Neuronal stem cell (in vitro differentiated cells): Measurements from ENCODE around the gene PRKACG.

ENCODE experiments used
- DNase-seq: peaks from one replicate; pipeline ENCODE4 v3.0.0-alpha.2; 2013; ENCODE audit warnings: low spot score
- H2AFZ ChIP-seq: one replicate; pipeline ENCODE4 v1.6.1; 2013; ENCODE audit warnings: mild to moderate bottlenecking, low read length, inconsistent platforms
- H2AK5ac ChIP-seq: 2 replicates; pipeline ENCODE4 v1.6.1; 2013; ENCODE audit warnings: low read depth, mild to moderate bottlenecking, inconsistent platforms, low read length, moderate library complexity, mixed read lengths
- H2BK120ac ChIP-seq: 2 replicates; pipeline ENCODE4 v1.6.1; 2013; ENCODE audit warnings: low read depth, mild to moderate bottlenecking, inconsistent platforms, low read length, moderate library complexity, mixed read lengths
- H2BK12ac ChIP-seq: one replicate; pipeline ENCODE4 v1.6.1; 2013; ENCODE audit warnings: low read length, inconsistent platforms
- H2BK15ac ChIP-seq: 2 replicates; pipeline ENCODE4 v1.6.1; 2013; ENCODE audit warnings: mild to moderate bottlenecking, low read length, inconsistent platforms, mixed read lengths
- H2BK5ac ChIP-seq: one replicate; pipeline ENCODE4 v1.6.1; 2013; ENCODE audit warnings: inconsistent platforms, mild to moderate bottlenecking, low read length, moderate library complexity
- H3K14ac ChIP-seq: one replicate; pipeline ENCODE4 v1.6.1; 2013; ENCODE audit warnings: low read length, inconsistent platforms
- H3K18ac ChIP-seq: 2 replicates; pipeline ENCODE4 v1.6.1; 2013; ENCODE audit warnings: low read length, inconsistent platforms
- H3K23ac ChIP-seq: 2 replicates; pipeline ENCODE4 v1.6.1; 2013; ENCODE audit warnings: low read depth, mild to moderate bottlenecking, mixed read lengths, low read length, inconsistent platforms; ENCODE audit not compliant: poor library complexity
- H3K27ac ChIP-seq: replicated peaks from 3 replicates; pipeline ENCODE4 v1.5.1; 2013; ENCODE audit warnings: low read length, inconsistent platforms
- H3K27me3 ChIP-seq, 3 experiments: 2 replicates each; pipeline ENCODE4 v1.6.1; 2013; ENCODE audit warnings: low read length in 3 of 3, mild to moderate bottlenecking in 2 of 3, inconsistent platforms in 1 of 3, low read depth in 1 of 3, mixed read lengths in 1 of 3, moderate library complexity in 1 of 3; ENCODE audit not compliant: control insufficient read depth in 3 of 3, insufficient read depth in 3 of 3
- H3K36me3 ChIP-seq, 2 donors: replicated peaks in 1 of 2; 2 replicates each; pipeline ENCODE4 v1.6.1; 2013; ENCODE audit warnings: low read length in 2 of 2; ENCODE audit not compliant: control insufficient read depth in 2 of 2, insufficient read depth in 2 of 2
- H3K4ac ChIP-seq: 2 replicates; pipeline ENCODE4 v1.6.1; 2013; ENCODE audit warnings: inconsistent platforms, mild to moderate bottlenecking, low read length, moderate library complexity
- H3K4me1 ChIP-seq, 2 donors: 1 replicate in 1 of 2; 2 replicates in 1 of 2; pipeline ENCODE4 v1.6.1; 2013; ENCODE audit warnings: low read length in 2 of 2, low read depth in 1 of 2; ENCODE audit not compliant: control insufficient read depth in 2 of 2, insufficient read depth in 1 of 2
- H3K4me2 ChIP-seq: one replicate; pipeline ENCODE4 v1.6.1; 2013; ENCODE audit warnings: mild to moderate bottlenecking, low read length, inconsistent platforms; ENCODE audit not compliant: insufficient read depth, poor library complexity, severe bottlenecking
- H3K4me3 ChIP-seq, 2 donors: 2 replicates each; pipeline ENCODE4 v1.5.1; 2013; ENCODE audit warnings: low read length in 2 of 2, mild to moderate bottlenecking in 2 of 2, inconsistent platforms in 1 of 2, moderate library complexity in 1 of 2
- H3K79me1 ChIP-seq: one replicate; pipeline ENCODE4 v1.6.1; 2013; ENCODE audit warnings: low read depth, mild to moderate bottlenecking, inconsistent platforms, low read length, moderate library complexity
- H3K9ac ChIP-seq: one replicate; pipeline ENCODE4 v1.6.1; 2013; ENCODE audit warnings: mild to moderate bottlenecking, low read depth, low read length, inconsistent platforms; ENCODE audit not compliant: poor library complexity
- H3K9me3 ChIP-seq, 2 donors: replicated peaks in 1 of 2; 2 replicates each; pipeline versions ENCODE3 to v1.6.1; 2013; ENCODE audit warnings: low read length in 2 of 2, mild to moderate bottlenecking in 2 of 2, inconsistent platforms in 1 of 2, low read depth in 1 of 2, mixed read lengths in 1 of 2, moderate library complexity in 1 of 2; ENCODE audit not compliant: control insufficient read depth in 2 of 2, insufficient read depth in 1 of 2
- H4K8ac ChIP-seq: one replicate; pipeline ENCODE4 v1.6.1; 2013; ENCODE audit warnings: low read depth, mild to moderate bottlenecking, inconsistent platforms, low read length, moderate library complexity
- H4K91ac ChIP-seq: one replicate; pipeline ENCODE4 v1.6.1; 2013; ENCODE audit warnings: low read length, low read depth, mild to moderate bottlenecking, inconsistent platforms; ENCODE audit not compliant: poor library complexity
- WGBS, 2 donors: extraction: QIAGEN DNeasy Blood & Tissue Kit; methylation state at CpG; one replicate each; pipeline ENCODE4 v1.1.7; 2013; ENCODE audit warnings: missing lambda C conversion rate in 2 of 2, mixed read lengths in 1 of 2; ENCODE audit not compliant: insufficient read length in 2 of 2, insufficient replicate concordance in 1 of 2; ENCODE audit errors: extremely low coverage in 2 of 2; 5-methylcytosine and 5-hydroxymethylcytosine counted together

The PRKACG gene

GRCh38 chr9:69034071-69034470 is 20.2 kb upstream of the PRKACG start:
- Histone ChIP-seq H2BK15ac (no peak overlapping the region), H3K27ac (no peak overlapping the region), H4K8ac (no peak overlapping the region), H2AK5ac (no peak overlapping the region), H3K9me3 (peaks cover 2 to 8% of the 10 kb centered on the region in 2 donors), H2BK120ac (no peak overlapping the region), H3K79me1 (peaks cover 6% of the 10 kb centered on the region), H3K27me3 (peaks cover 0 to 2% (median 0%) of the 10 kb centered on the region in 3 experiments), H3K4me1 (peaks cover 0 to 5% of the 10 kb centered on the region in 2 donors), H3K36me3 (no peaks in the 10 kb centered on the region), H2BK5ac (no peak overlapping the region), H3K4me3 (no peak overlapping the region), H3K4ac (no peak overlapping the region), H2AFZ (no peak overlapping the region), H3K4me2 (no peak overlapping the region), H3K18ac (no peak overlapping the region), H3K14ac (no peak overlapping the region), H2BK12ac (no peak overlapping the region), H3K9ac (no peak overlapping the region), H4K91ac (no peak overlapping the region), H3K23ac (no peak overlapping the region)
- no CpG with 5 or more reads among the region's 2 CpGs for WGBS, 2 donors
- no peak for DNase-seq

- Histone ChIP-seq H3K23ac (no peak overlapping the region), H4K8ac (no peak overlapping the region), H2AFZ (no peak overlapping the region), H3K36me3 (no peaks in the 10 kb centered on the region), H4K91ac (no peak overlapping the region), H3K18ac (no peak overlapping the region), H3K4me1 (no peaks in the 10 kb centered on the region), H3K27me3 (peaks cover 0 to 2% (median 0%) of the 10 kb centered on the region in 3 experiments), H3K4me3 (no peak overlapping the region), H3K4me2 (no peak overlapping the region), H3K9ac (no peak overlapping the region), H3K79me1 (no peaks in the 10 kb centered on the region), H2BK5ac (no peak overlapping the region), H2AK5ac (no peak overlapping the region), H2BK12ac (no peak overlapping the region), H3K4ac (no peak overlapping the region), H3K27ac (no peak overlapping the region), H3K9me3 (peaks cover 2 to 8% of the 10 kb centered on the region in 2 donors), H2BK15ac (no peak overlapping the region), H2BK120ac (no peak overlapping the region), H3K14ac (no peak overlapping the region)
- no CpG with 5 or more reads among the region's 1 CpG for WGBS, 2 donors
- DNase-seq: no peak
Measured at GRCh38 chr9:69030851-69031645, 17.1 kb upstream of the PRKACG start.

GRCh38 chr9:69029535-69029934 is 15.6 kb upstream of the PRKACG start:
- Histone ChIP-seq H2AFZ (no peak overlapping the region), H3K9me3 (peaks cover 2 to 8% of the 10 kb centered on the region in 2 donors), H3K27ac (no peak overlapping the region), H3K79me1 (no peaks in the 10 kb centered on the region), H3K4ac (no peak overlapping the region), H3K4me3 (no peak overlapping the region), H3K27me3 (peaks cover 0 to 2% (median 0%) of the 10 kb centered on the region in 3 experiments), H3K23ac (no peak overlapping the region), H2AK5ac (no peak overlapping the region), H2BK15ac (no peak overlapping the region), H2BK120ac (no peak overlapping the region), H3K4me2 (no peak overlapping the region), H2BK5ac (no peak overlapping the region), H4K91ac (no peak overlapping the region), H3K18ac (no peak overlapping the region), H3K9ac (no peak overlapping the region), H3K4me1 (no peaks in the 10 kb centered on the region), H3K36me3 (no peaks in the 10 kb centered on the region), H4K8ac (no peak overlapping the region), H2BK12ac (no peak overlapping the region), H3K14ac (no peak overlapping the region)
- no peak for DNase-seq

GRCh38 chr9:69028754-69029153 is 14.8 kb upstream of the PRKACG start:
- Histone ChIP-seq H2BK15ac (no peak overlapping the region), H3K79me1 (no peaks in the 10 kb centered on the region), H3K36me3 (no peaks in the 10 kb centered on the region), H2AFZ (no peak overlapping the region), H3K4me1 (no peaks in the 10 kb centered on the region), H3K4me2 (no peak overlapping the region), H4K8ac (no peak overlapping the region), H3K27ac (no peak overlapping the region), H2BK12ac (no peak overlapping the region), H3K18ac (no peak overlapping the region), H2AK5ac (no peak overlapping the region), H2BK5ac (no peak overlapping the region), H3K14ac (no peak overlapping the region), H2BK120ac (no peak overlapping the region), H3K23ac (no peak overlapping the region), H3K9ac (no peak overlapping the region), H3K4ac (no peak overlapping the region), H3K4me3 (no peak overlapping the region), H4K91ac (no peak overlapping the region), H3K27me3 (peaks cover 0 to 2% (median 0%) of the 10 kb centered on the region in 3 experiments), H3K9me3 (peaks cover 2 to 8% of the 10 kb centered on the region in 2 donors)
- WGBS, 2 donors: no CpG with 5 or more reads among the region's 2 CpGs
- DNase-seq: no peak
